WTC11 (cell line): ENCODE results near the gene DYNAP. TPM values are rescaled to one million over a fixed set of nuclear protein-coding genes. Genes with fewer than 3 reads are reported as not detected.

Source experiments
- ATAC-seq: fragments of 200-7000 bp; cut with Tn5 transposase; 2 replicates; pipeline ENCODE4 v1.10.0; 2021; ENCODE audit warnings: mild to moderate bottlenecking, moderate library complexity
- CTCF ChIA-PET: fragments of 300-600 bp; sonication (Branson Sonifier 250); formaldehyde crosslinking; loops from one replicate; lab custom pipeline; 2021; ENCODE audit warnings: antibody characterized with exemption; lab: Charles Lee
- POLR2A ChIA-PET: fragments of 350-600 bp; sonication (Branson Sonifier 250); formaldehyde crosslinking; loops from one replicate; lab custom pipeline; 2021; ENCODE audit warnings: antibody characterized with exemption; lab: Charles Lee
- DNase-seq: peaks from one replicate; pipeline ENCODE4 v3.0.0; 2021; ENCODE audit warnings: low spot score
- H3K27ac Mint-ChIP-seq: 2 replicates; pipeline ENCODE4 v1.8.0; 2021; ENCODE audit warnings: mixed read lengths
- H3K27me3 Mint-ChIP-seq: 2 replicates; pipeline ENCODE4 v1.8.0; 2021; ENCODE audit warnings: low read depth, mild to moderate bottlenecking, moderate library complexity, mixed read lengths
- H3K36me3 Mint-ChIP-seq: 2 replicates; pipeline ENCODE4 v1.8.0; 2021; ENCODE audit warnings: mixed read lengths
- H3K4me1 Mint-ChIP-seq: 2 replicates; pipeline ENCODE4 v1.8.0; 2022; ENCODE audit warnings: mixed read lengths
- H3K4me3 Mint-ChIP-seq: 2 replicates; pipeline ENCODE4 v1.8.0; 2021; ENCODE audit warnings: mild to moderate bottlenecking, moderate library complexity, mixed read lengths
- H3K9me3 Mint-ChIP-seq: 2 replicates; pipeline ENCODE4 v1.8.0; 2021; ENCODE audit warnings: mixed read lengths
- ATF6 ChIP-seq: sonication (generic); formaldehyde crosslinking; IDR thresholded peaks from 2 replicates; pipeline ENCODE4 v1.8.1; 2023; ENCODE audit warnings: mild to moderate bottlenecking, missing genetic modification reagents
- CBFB ChIP-seq: sonication (generic); formaldehyde crosslinking; IDR thresholded peaks from 2 replicates; pipeline ENCODE4 v1.8.1; 2022; ENCODE audit warnings: mild to moderate bottlenecking, low read depth, missing genetic modification reagents
- CDX4 ChIP-seq: fragments of 250-450 bp; sonication (Bioruptor Pico); IDR thresholded peaks from 2 replicates; pipeline ENCODE4 v1.9.0; 2021; ENCODE audit warnings: moderate library complexity, mild to moderate bottlenecking, inconsistent platforms, borderline replicate concordance
- CREM ChIP-seq: sonication (generic); formaldehyde crosslinking; IDR thresholded peaks from 2 replicates; pipeline ENCODE4 v1.8.1; 2022; ENCODE audit warnings: mild to moderate bottlenecking, missing genetic modification reagents, moderate library complexity
- ELF4 ChIP-seq: sonication (generic); formaldehyde crosslinking; IDR thresholded peaks from 2 replicates; pipeline ENCODE4 v1.8.1; 2022; ENCODE audit warnings: low read depth, mild to moderate bottlenecking, moderate library complexity, missing genetic modification reagents
- ETV6 ChIP-seq: sonication (generic); formaldehyde crosslinking; IDR thresholded peaks from 2 replicates; pipeline ENCODE4 v1.8.1; 2022; ENCODE audit warnings: mild to moderate bottlenecking, missing genetic modification reagents
- HMGA2 ChIP-seq: fragments of 250-450 bp; sonication (Bioruptor Pico); IDR thresholded peaks from 2 replicates; pipeline ENCODE4 v1.4.0; 2021; ENCODE audit warnings: mild to moderate bottlenecking, moderate library complexity
- MAX ChIP-seq: sonication (generic); formaldehyde crosslinking; IDR thresholded peaks from 2 replicates; pipeline ENCODE4 v1.8.0; 2022; ENCODE audit warnings: mild to moderate bottlenecking, missing genetic modification reagents
- NFATC4 ChIP-seq: fragments of 250-450 bp; sonication (Bioruptor Pico); IDR thresholded peaks from 2 replicates; pipeline ENCODE4 v1.9.0; 2021; ENCODE audit warnings: mild to moderate bottlenecking
- NFE2L1 ChIP-seq: sonication (generic); formaldehyde crosslinking; IDR thresholded peaks from 2 replicates; pipeline ENCODE4 v1.8.1; 2023; ENCODE audit warnings: missing genetic modification reagents
- NR1H2 ChIP-seq: sonication (generic); formaldehyde crosslinking; IDR thresholded peaks from 2 replicates; pipeline ENCODE4 v1.9.0; 2021; ENCODE audit warnings: mild to moderate bottlenecking, moderate library complexity, missing genetic modification reagents
- RELA ChIP-seq: sonication (generic); formaldehyde crosslinking; IDR thresholded peaks from 2 replicates; pipeline ENCODE4 v1.8.1; 2022; ENCODE audit warnings: missing genetic modification reagents, mild to moderate bottlenecking, borderline replicate concordance
- ZNF138 ChIP-seq: sonication (generic); formaldehyde crosslinking; conservative IDR thresholded peaks from 2 replicates; pipeline ENCODE4 v1.8.1; 2022; ENCODE audit warnings: mild to moderate bottlenecking, moderate library complexity, missing genetic modification reagents
- ZNF317 ChIP-seq: sonication (generic); formaldehyde crosslinking; IDR thresholded peaks from 2 replicates; pipeline ENCODE4 v1.8.1; 2023; ENCODE audit warnings: low read depth, mild to moderate bottlenecking, moderate library complexity, missing genetic modification reagents, borderline replicate concordance
- ZNF396 ChIP-seq: fragments of 250-450 bp; sonication (Bioruptor Pico); IDR thresholded peaks from 2 replicates; pipeline ENCODE4 v1.8.0; 2021; ENCODE audit warnings: mild to moderate bottlenecking, moderate library complexity, borderline replicate concordance
- ZNF512 ChIP-seq: sonication (generic); formaldehyde crosslinking; IDR thresholded peaks from 2 replicates; pipeline ENCODE4 v1.8.1; 2022; ENCODE audit warnings: missing genetic modification reagents, borderline replicate concordance
- ZSCAN18 ChIP-seq: fragments of 250-450 bp; sonication (Bioruptor Pico); IDR thresholded peaks from 2 replicates; pipeline ENCODE4 v2.1.2; 2022; ENCODE audit warnings: mild to moderate bottlenecking, moderate library complexity
- total RNA-seq: library from RNA; stranded (reverse); gene quantifications from 3 replicates; pipeline ENCODE4 v1.2.3, GENCODE V29; 2021
- TF ChIP-seq, protein P1 (sequence below): sonication (generic); formaldehyde crosslinking; IDR thresholded peaks from 2 replicates; pipeline ENCODE4 v1.8.0; 2022; ENCODE audit warnings: mild to moderate bottlenecking, missing genetic modification reagents
- TF ChIP-seq, protein P2 (sequence below): sonication (generic); formaldehyde crosslinking; IDR thresholded peaks from 2 replicates; pipeline ENCODE4 v1.8.1; 2022; ENCODE audit warnings: low read depth, missing genetic modification reagents, borderline replicate concordance

The DYNAP gene
- total RNA-seq, 1 experiment from 2014 or later: 0.94 TPM

- H3K27me3 Mint-ChIP-seq: no peaks in the 10 kb centered on the region; the same call in 1 of the 2 replicates
- H3K4me3 Mint-ChIP-seq: no peak overlapping the region
- TF ChIP-seq ZSCAN18 (CRISPR knock-in tag): no peak
- no peak for TF ChIP-seq NR1H2
- no peak for TF ChIP-seq ATF6 (CRISPR knock-in tag)
- TF ChIP-seq, protein P1, sequence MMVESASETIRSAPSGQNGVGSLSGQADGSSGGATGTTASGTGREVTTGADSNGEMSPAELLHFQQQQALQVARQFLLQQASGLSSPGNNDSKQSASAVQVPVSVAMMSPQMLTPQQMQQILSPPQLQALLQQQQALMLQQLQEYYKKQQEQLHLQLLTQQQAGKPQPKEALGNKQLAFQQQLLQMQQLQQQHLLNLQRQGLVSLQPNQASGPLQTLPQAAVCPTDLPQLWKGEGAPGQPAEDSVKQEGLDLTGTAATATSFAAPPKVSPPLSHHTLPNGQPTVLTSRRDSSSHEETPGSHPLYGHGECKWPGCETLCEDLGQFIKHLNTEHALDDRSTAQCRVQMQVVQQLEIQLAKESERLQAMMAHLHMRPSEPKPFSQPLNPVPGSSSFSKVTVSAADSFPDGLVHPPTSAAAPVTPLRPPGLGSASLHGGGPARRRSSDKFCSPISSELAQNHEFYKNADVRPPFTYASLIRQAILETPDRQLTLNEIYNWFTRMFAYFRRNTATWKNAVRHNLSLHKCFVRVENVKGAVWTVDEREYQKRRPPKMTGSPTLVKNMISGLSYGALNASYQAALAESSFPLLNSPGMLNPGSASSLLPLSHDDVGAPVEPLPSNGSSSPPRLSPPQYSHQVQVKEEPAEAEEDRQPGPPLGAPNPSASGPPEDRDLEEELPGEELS (CRISPR knock-in tag): no peak
- no peak for TF ChIP-seq CDX4 (CRISPR knock-in tag)
- no peak for TF ChIP-seq ETV6 (CRISPR knock-in tag)
- no peak for TF ChIP-seq ELF4 (CRISPR knock-in tag)
- no peak for TF ChIP-seq NFATC4 (CRISPR knock-in tag)
- TF ChIP-seq, protein P2, sequence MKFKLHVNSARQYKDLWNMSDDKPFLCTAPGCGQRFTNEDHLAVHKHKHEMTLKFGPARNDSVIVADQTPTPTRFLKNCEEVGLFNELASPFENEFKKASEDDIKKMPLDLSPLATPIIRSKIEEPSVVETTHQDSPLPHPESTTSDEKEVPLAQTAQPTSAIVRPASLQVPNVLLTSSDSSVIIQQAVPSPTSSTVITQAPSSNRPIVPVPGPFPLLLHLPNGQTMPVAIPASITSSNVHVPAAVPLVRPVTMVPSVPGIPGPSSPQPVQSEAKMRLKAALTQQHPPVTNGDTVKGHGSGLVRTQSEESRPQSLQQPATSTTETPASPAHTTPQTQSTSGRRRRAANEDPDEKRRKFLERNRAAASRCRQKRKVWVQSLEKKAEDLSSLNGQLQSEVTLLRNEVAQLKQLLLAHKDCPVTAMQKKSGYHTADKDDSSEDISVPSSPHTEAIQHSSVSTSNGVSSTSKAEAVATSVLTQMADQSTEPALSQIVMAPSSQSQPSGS: no peak
- TF ChIP-seq ZNF317 (CRISPR knock-in tag): no peak
- TF ChIP-seq RELA (CRISPR knock-in tag): no peak
- no peak for TF ChIP-seq ZNF512 (CRISPR knock-in tag)
- no peak for TF ChIP-seq NFE2L1 (CRISPR knock-in tag)
- no peak for TF ChIP-seq CBFB (CRISPR knock-in tag)
- TF ChIP-seq ZNF138: no peak
- TF ChIP-seq ZNF396 (CRISPR knock-in tag): no peak
- TF ChIP-seq HMGA2 (CRISPR knock-in tag): no peak
- no peak for TF ChIP-seq MAX (CRISPR knock-in tag)
- TF ChIP-seq CREM: no peak
- no peak for DNase-seq
- CTCF ChIA-PET: no interaction called here
- no peak for ATAC-seq
- POLR2A ChIA-PET: no interaction called here
- peaks cover 50% of the 10 kb centered on the region for H3K36me3 Mint-ChIP-seq
- H3K9me3 Mint-ChIP-seq: peaks cover 71% of the 10 kb centered on the region
- peaks cover 5% of the 10 kb centered on the region; the same call in 1 of the 2 replicates for H3K4me1 Mint-ChIP-seq
- H3K27ac Mint-ChIP-seq: no peak overlapping the region
Observed at GRCh38 chr18:54622084-54622483, 31.0 kb downstream of the DYNAP start.
